NCI-H1048 (cell line): Measurements from ENCODE around the gene CD164L2.
"Not testable (repeated sequence)": the region's sequence is repeated elsewhere in the genome, so short reads cannot be mapped to it uniquely, and the experiment has no call there.

Experiments
- DNase-seq: peaks from one replicate; lab custom pipeline; 2025; lab: John Stamatoyannopoulos, UW

CD164L2 gene

GRCh38 chr1:27384797-27385196 lies 1.7 kb upstream of the CD164L2 start:
- DNase-seq = not testable (repeated sequence)

GRCh38 chr1:27383661-27384060 lies 528 bp upstream of the CD164L2 start:
- no peak for DNase-seq

- no peak for DNase-seq
Observed at GRCh38 chr1:27381969-27382762, 967 bp downstream of the CD164L2 start.

- no peak for DNase-seq
Observed at GRCh38 chr1:27380766-27381733, 2.1 kb downstream of the CD164L2 start.

- no peak for DNase-seq
Observed at GRCh38 chr1:27380224-27380623, 2.9 kb downstream of the CD164L2 start.

GRCh38 chr1:27379564-27380122 lies 3.5 kb downstream of the CD164L2 start:
- no peak for DNase-seq

GRCh38 chr1:27377760-27378495 lies 5.2 kb downstream of the CD164L2 start:
- DNase-seq = no peak

- DNase-seq = peak; percentile 22
Observed at GRCh38 chr1:27374362-27375086, 8.6 kb downstream of the CD164L2 start, which contains the start of gene FCN3. Gene FCN3, minus strand, starts transcription at chr1:27374824. Its CDS starts 6 bp downstream, at chr1:27374818.

- DNase-seq = no peak
Observed at GRCh38 chr1:27372808-27373690, 10.1 kb downstream of the CD164L2 start.

- no peak for DNase-seq
Observed at GRCh38 chr1:27372022-27372807, 10.9 kb downstream of the CD164L2 start.

- DNase-seq = no peak
Observed at GRCh38 chr1:27368869-27369582, 14.1 kb downstream of the CD164L2 start.

- DNase-seq = no peak
Observed at GRCh38 chr1:27367160-27367650, 15.9 kb downstream of the CD164L2 start.

- peak; percentile 62 for DNase-seq
Observed at GRCh38 chr1:27366411-27367159, 16.5 kb downstream of the CD164L2 start, which contains the start of gene MAP3K6. Gene MAP3K6, minus strand, starts transcription at chr1:27366961. Its CDS starts 364 bp downstream, at chr1:27366597.

GRCh38 chr1:27366113-27366410 lies 17.1 kb downstream of the CD164L2 start:
- peak; percentile 58 for DNase-seq

GRCh38 chr1:27365372-27366112 lies 17.6 kb downstream of the CD164L2 start:
- peak; percentile 58 for DNase-seq

- DNase-seq = no peak
Observed at GRCh38 chr1:27364696-27365371, 18.3 kb downstream of the CD164L2 start.
